ENCODE measurements around the gene SH3GL3.

- TF ChIP-seq CTCF (IDR thresholded peaks at IDR 0.05): no peak
- TF ChIP-seq ZFX (IDR thresholded peaks at IDR 0.05; ENCODE audit: borderline replicate concordance): no peak
These were observed 127.2 kb downstream of the SH3GL3 start for GRCh38 chr15:83574345-83574744.

All from 22Rv1 (cell line).